GM18873 (cell line): ENCODE results near the gene VAMP4.

Experiments used
- ATAC-seq: cut with Tn5 transposase; IDR thresholded peaks from one replicate; pipeline ENCODE4 v1.9.1; 2021; ENCODE audit warnings: mild to moderate bottlenecking, moderate library complexity, moderate number of reproducible peaks; ENCODE audit not compliant: unreplicated experiment, low FRiP score

Gene VAMP4

GRCh38 chr1:171654201-171654941 lies 87.5 kb downstream of the VAMP4 start:
- no peak for ATAC-seq

DNA sequence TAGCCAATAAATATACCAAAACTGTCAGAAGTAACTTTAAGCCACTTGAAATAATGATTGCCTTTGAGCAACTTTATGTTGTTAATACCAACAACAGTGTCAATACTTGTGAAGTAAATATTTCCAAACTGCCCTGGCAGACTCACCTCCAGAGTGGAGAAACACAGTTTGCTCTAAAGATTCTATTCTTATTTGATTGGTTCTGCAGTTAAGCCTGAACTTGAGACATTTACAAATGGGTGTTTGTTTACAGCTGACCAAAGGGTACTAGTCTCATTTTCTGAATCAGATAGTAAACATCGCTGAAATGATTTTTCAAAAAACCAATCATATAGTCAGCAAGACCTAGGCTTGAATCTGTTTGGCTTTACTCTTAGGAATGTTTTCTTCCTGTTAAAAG lies 88.1 kb downstream of the VAMP4 start:
- no peak for ATAC-seq

- ATAC-seq = no peak
Observed at GRCh38 chr1:171652234-171652822, 89.5 kb downstream of the VAMP4 start, which contains the start of gene MYOC. Gene MYOC, minus strand, starts transcription at chr1:171652688. Its CDS starts 77 bp downstream, at chr1:171652611.
